ENCODE measurements around the gene TIAL1.
"Not testable (repeated sequence)": the region's sequence is repeated elsewhere in the genome, so short reads cannot be mapped to it uniquely, and the experiment has no call there.

The TIAL1 gene

GRCh38 chr10:119614686-119615085 is 17.9 kb upstream of the TIAL1 start:
- no peak for FAIRE-seq
- DNase-seq (ENCODE audit: low spot score) = no peak

DNA sequence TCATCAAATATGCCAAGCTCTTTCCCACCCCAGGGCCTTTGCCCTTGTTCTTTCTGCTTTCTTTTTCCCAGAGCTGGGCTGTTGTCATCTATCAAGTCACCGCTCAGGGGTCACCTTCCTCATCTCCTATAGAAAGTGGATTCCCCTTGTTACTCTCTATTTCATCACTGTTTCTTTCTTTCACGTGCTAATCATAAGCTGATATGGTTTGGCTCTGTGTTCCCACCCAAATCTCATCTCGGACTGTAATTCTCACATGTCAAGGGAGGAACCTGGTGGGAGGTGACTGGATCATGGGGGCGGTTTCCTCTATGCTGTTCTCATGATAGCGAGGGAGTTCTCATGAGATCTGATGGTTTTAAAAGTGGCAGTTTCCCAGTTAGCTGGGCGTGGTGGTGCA is 17.0 kb upstream of the TIAL1 start:
- DNase-seq (ENCODE audit: low spot score) (no peak), FAIRE-seq (no peak)

GRCh38 chr10:119611433-119611832 is 14.7 kb upstream of the TIAL1 start:
- DNase-seq (ENCODE audit: low spot score) (no peak), FAIRE-seq (no peak)

DNA sequence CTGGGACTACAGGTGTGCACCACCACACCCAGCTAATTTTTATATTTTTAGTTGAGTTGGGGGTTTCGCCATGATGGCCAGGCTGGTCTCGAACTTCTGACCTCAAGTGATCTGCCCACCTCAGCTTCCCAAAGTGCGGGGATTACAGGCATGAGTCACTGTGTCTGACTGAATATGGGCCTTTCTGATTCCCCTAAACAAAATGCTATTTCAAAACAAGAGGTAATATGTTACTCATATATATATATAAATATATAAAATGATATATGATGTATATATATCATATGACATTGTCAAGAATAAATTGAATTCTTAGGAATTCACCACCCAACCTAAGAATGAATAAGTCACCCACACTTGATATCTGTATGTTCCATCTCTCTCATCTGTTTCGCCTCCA is 12.8 kb upstream of the TIAL1 start:
- DNase-seq (ENCODE audit: low spot score) (no peak), FAIRE-seq (no peak)

DNA sequence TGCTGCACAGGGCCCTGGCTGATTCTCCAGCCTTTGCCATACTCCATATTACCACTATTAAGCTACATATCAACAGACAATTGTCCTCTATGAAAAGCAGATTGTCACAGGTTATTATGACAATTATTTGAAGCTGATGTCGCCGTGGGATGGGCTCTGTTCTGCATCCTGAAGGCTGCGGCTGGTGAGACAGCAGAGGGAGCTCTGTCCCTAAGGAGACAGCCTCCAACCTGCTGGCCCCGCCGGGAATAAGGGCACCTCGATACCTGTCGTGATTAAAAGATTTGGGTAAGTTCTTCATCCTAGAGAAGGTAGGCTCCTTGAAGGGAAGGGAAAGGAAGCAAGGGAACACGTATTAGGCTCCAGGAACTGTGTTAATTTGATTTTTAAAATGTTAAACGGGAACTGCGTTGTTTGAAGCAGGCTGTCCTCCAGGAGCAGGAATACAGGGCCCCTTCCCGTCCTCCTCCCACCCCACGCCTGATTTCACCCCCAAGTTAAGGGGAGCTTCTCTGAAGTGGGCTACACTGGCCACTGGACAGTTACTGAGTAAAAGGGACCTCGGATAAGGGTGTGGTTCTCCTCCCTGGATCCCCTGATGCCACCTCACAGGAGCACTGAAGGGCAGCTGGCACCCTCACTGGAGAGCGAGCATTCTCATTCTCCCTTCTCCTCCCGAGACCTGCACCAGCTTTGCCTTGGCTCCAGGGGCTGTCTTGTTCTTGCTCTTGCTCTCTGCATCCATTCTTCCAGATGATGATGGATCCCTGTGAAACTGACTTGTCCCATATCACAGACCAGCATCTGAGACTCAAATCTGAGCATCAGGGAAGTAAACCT is 11.8 kb upstream of the TIAL1 start:
- FAIRE-seq = no peak
- DNase-seq (ENCODE audit: low spot score) = peak; percentile 58

DNA sequence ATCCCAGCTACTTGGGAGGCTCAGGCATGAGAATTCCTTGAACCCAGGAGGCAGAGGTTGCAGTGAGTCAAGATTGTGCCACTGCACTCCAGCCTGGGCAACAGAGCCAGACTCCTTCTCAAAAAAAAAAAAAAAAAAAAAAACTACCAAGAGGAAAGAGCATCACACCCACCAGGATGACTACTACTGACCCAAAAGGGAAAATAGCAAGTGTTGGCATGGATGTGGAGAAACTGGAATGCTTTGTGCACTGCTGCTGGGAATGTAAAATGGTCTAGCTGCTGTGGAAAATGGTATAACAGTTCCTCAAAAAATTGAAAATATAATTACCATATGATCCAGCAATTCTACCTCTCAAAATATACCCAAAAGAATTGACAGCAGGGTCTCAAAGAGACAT is 7.7 kb upstream of the TIAL1 start:
- DNase-seq (ENCODE audit: low spot score) = no peak
- FAIRE-seq = no peak

DNA sequence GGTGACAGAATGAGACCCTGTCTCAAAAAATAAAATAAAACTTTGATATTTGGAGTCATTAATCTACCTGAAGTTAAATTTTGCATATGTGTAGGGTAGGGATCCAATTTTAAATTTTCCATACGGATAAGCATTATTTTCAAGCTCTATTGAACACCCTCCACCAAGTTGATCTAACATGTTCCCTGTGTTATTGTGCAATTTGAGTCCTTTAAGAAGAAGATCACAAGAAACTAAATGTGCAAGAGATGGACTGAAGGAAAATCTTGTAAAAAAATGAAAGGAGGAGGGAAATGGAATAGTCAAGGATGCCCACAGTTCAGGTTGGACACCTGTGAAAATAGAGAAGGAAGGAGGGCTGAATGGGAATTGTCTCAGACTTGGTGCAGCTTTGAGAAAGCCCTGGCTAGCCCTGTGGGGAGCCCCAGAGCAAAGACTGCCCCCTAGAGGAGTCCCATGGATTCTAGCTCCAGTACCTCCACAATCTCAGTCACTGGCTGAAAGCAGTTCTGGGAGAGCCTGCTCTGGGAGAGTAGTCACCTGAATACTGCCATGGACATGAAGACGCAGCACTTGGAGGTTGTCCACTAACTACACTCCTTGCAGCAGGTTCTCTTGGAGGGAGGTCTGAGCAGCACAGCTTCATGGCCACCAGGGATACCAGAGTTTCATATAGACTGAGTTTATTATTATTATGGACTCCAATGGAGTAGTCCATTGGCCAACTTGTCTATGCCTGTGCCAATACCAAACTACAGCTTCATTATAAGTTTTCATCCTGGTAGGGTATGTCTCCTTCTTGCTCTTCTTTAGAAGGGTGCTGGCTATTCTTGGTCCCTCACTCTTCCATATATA is 5.7 kb upstream of the TIAL1 start:
- no peak for FAIRE-seq

DNA sequence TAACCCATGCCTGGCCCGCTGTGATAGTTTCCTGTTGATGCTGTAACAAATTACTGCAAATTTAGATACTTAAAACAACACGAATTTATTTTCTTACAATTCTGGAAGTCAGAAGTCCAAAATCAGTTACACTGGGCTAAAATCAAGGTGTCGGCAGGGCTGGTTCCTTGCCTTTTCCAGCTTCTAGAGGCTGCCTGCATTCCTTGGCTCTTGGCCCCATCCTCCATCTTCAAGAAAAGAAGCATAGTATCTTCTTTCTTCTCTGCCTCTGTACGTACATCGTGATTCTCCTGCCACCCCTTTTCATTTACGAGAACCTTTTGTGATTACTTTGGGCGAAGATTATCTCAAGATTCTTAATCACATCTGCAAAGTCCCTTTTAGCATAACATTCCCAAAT is 1.6 kb upstream of the TIAL1 start:
- DNase-seq (ENCODE audit: low spot score) (no peak), FAIRE-seq (no peak)

More for the DNA sequence above, 5.7 kb upstream of the TIAL1 start:
- peak; percentile 7 for DNase-seq (ENCODE audit: low spot score)

DNA sequence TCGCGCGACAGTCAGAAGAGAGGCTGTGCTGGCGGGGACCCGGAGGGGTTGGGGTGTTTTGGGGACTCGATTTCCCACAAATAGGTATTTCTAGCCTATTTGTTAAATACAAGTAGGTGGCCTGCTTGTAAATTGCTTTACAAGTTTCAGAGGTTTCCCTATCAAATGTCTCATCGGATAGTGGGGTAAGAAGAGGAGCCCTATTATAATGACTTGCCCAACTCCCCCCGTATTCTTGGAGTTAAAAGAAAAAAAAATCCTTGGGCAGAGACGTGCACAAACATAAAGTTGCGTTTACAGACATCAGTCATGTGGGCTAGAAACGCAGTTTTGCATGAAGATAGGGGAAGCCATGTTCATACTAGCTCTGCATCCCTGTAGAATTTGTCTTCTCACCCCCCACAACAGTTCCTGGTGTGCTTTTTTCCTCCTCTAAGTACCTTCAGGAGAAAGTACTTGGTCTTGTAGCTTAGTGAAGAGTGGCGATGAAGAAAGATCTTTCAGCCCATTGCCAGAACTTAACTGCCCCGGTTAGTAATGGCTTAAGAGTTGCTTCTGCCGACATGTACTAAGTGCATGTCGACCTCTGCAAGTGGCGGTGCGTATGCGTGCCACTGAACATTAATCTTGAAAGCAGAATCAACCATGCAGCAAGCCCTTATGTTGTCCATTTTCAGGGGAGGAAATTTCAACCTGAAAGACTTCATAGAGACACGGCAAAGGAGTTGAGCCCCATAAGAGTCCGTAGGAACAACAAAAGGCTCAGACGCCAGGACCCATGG is 832 bp upstream of the TIAL1 start:
- DNase-seq (ENCODE audit: low spot score) (no peak), FAIRE-seq (no peak)

GRCh38 chr10:119595676-119596515 is 868 bp downstream of the TIAL1 start:
- DNase-seq (ENCODE audit: low spot score) (peak; percentile 32), FAIRE-seq (no peak)

- FAIRE-seq (no peak), DNase-seq (ENCODE audit: low spot score) (no peak)
Observed at GRCh38 chr10:119595134-119595675, 1.6 kb downstream of the TIAL1 start.

GRCh38 chr10:119588071-119588470 is 8.7 kb downstream of the TIAL1 start:
- DNase-seq (ENCODE audit: low spot score) = no peak
- no peak for FAIRE-seq

GRCh38 chr10:119578355-119578754 is 18.4 kb downstream of the TIAL1 start:
- DNase-seq (ENCODE audit: low spot score) = no peak
- no peak for FAIRE-seq

DNA sequence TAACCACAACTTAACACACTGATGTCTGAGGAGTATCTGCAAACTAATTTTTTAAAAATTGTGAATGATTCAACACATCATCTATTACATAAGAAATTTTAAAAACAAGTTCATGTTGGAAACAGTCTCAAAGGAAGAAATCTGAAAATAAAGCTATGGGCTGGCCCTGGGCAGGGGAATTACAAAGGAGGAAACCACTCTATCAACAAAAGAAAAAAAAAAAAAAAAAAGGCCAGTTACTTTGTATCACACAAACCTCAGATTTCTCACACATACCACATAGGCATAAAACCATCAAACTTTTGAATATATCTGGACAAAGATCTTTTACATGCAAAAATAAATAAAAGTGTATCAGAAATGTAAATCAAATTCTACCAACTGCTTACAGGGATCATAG is 20.8 kb downstream of the TIAL1 start:
- DNase-seq (ENCODE audit: low spot score) = no peak
- no peak for FAIRE-seq

DNA sequence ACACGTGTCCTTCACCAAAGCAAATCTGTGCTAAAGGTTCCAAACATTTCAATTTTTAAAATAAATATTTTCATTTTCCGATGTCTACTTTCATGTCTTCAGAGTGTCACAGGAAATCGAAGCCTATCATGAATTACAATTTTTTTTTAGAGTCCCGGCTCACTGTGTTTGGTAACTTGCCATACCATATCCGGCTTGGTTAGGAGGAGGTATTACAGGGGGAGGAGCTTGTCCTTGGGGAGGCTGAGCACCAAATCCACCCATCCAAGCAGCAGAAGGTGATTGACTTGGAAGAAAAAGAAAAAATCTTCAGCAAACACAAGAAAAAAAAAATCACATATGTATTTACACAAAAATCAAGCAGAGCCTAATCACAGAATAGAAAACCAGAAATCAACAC is 21.3 kb downstream of the TIAL1 start:
- no peak for DNase-seq (ENCODE audit: low spot score)
- FAIRE-seq = no peak

- FAIRE-seq = no peak
Observed at GRCh38 chr10:119567978-119568377, 28.8 kb downstream of the TIAL1 start.

GRCh38 chr10:119562097-119562496 is 34.7 kb downstream of the TIAL1 start:
- FAIRE-seq = no peak

More at GRCh38 chr10:119567978-119568377, 28.8 kb downstream of the TIAL1 start:
- DNase-seq (ENCODE audit: low spot score) = no peak

DNA sequence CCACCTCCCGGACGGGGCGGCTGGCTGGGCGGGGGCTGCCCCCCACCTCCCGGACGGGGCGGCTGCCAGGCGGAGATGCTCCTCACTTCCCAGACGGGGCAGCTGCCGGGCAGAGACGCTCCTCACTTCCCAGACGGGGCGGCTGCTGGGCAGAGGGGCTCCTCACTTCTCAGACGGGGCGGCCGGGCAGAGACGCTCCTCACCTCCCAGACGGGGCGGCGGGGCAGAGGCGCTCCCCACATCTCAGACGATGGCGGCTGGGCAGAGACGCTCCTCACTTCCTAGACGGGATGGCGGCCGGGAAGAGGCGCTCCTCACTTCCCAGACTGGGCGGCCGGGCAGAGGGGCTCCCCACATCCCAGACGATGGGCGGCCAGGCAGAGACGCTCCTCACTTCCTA is 37.3 kb downstream of the TIAL1 start:
- not testable (repeated sequence) for DNase-seq (ENCODE audit: low spot score); FAIRE-seq

More at GRCh38 chr10:119562097-119562496, 34.7 kb downstream of the TIAL1 start:
- DNase-seq (ENCODE audit: low spot score) = no peak

DNA sequence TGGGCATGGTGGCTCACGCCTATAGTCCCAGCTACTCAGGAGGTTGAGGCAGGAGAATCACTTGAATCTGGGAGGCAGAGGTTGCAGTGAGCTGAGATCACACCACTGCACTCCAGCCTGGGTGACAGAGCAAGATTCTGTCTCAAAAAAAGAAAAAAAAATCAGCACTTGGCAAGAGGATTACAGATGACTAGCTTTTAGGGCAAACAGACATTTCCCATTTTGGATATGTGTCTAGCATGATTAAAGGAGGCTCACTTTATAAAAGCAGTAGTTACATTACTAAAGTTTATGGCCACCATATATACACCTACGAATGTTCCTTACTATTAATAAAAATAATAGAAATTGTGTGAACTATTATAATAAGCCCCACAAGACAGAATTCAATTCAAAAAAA is 40.7 kb downstream of the TIAL1 start:
- FAIRE-seq; DNase-seq (ENCODE audit: low spot score): not testable (repeated sequence)

- no peak for DNase-seq (ENCODE audit: low spot score)
- no peak for FAIRE-seq
Observed at GRCh38 chr10:119555178-119555784, 41.5 kb downstream of the TIAL1 start.

Data from urothelium cell line (cell line).